Breast epithelium (tissue), 4 donors: Measurements from ENCODE around the gene SIDT2. TPM values are rescaled to one million over a fixed set of nuclear protein-coding genes. Genes with fewer than 3 reads are reported as not detected.

Source experiments
- DNase-seq, 2 donors: peaks; one replicate each; pipeline ENCODE4 v3.0.0-alpha.2; 2019; ENCODE audit warnings: low spot score in 2 of 2
- H3K27ac ChIP-seq, 2 donors: fragments of 200-600 bp; sonication (generic) in 1 of 2; one replicate each; pipeline ENCODE4 v1.5.1; 2016 to 2019; ENCODE audit warnings: mild to moderate bottlenecking in 1 of 2
- H3K27me3 ChIP-seq, 2 donors: fragments of 200-600 bp; sonication (generic) in 1 of 2; one replicate each; pipeline versions ENCODE4 v1.5.1 to v1.6.0; 2017 to 2019; ENCODE audit warnings: control low read depth in 1 of 2, mild to moderate bottlenecking in 1 of 2
- H3K36me3 ChIP-seq: fragments of 200-600 bp; one replicate; pipeline ENCODE4 v1.5.1; 2019
- H3K4me1 ChIP-seq, 2 donors: fragments of 200-600 bp; sonication (generic); one replicate each; pipeline ENCODE4 v1.5.1; 2016 to 2019; ENCODE audit warnings: control low read depth in 1 of 2
- H3K4me3 ChIP-seq, 3 donors: fragments of 200-600 bp; sonication (generic); 1 replicate in 2 of 3; 2 replicates in 1 of 3; pipeline ENCODE4 v1.5.1; 2016 to 2019; ENCODE audit warnings: mild to moderate bottlenecking in 3 of 3, moderate library complexity in 2 of 3
- H3K9me3 ChIP-seq, 2 donors: fragments of 200-600 bp; sonication (generic) in 1 of 2; one replicate each; pipeline ENCODE4 v1.5.1; 2016 to 2019; ENCODE audit warnings: control low read depth in 1 of 2
- POLR2A ChIP-seq: fragments of 450-650 bp; IDR thresholded peaks from one replicate; pipeline ENCODE4 v1.6.1; 2016; ENCODE audit warnings: antibody characterized with exemption, mild to moderate bottlenecking, moderate library complexity
- POLR2AphosphoS5 ChIP-seq, 3 donors: sonication (generic); formaldehyde crosslinking; IDR thresholded peaks; one replicate each; pipeline ENCODE4 v1.6.1; 2017; ENCODE audit warnings: antibody characterized with exemption in 3 of 3
- intact Hi-C: fragments of 100-400 bp; cut with DNase I; formaldehyde crosslinking; loops from one replicate; pipeline ENCODE4 v1.15.1; 2023; ENCODE audit warnings: low total_unique reads
- total RNA-seq, 3 donors: library from RNA; depleted of rRNA; stranded (reverse); fragments of >200 nt; gene quantifications; one replicate each; pipeline ENCODE4 v1.1.0, GENCODE V29; 2016
- TF ChIP-seq, protein P1 (sequence below), 3 donors: fragments of 450-650 bp; IDR thresholded peaks; one replicate each; pipeline ENCODE4 v1.5.1; 2016 to 2017; ENCODE audit warnings: antibody characterized with exemption in 3 of 3, mild to moderate bottlenecking in 3 of 3, moderate library complexity in 3 of 3

Gene SIDT2
- total RNA-seq, 3 donors from 2014 or later = 45.2 to 86.7 (median 49.5) TPM

DNA sequence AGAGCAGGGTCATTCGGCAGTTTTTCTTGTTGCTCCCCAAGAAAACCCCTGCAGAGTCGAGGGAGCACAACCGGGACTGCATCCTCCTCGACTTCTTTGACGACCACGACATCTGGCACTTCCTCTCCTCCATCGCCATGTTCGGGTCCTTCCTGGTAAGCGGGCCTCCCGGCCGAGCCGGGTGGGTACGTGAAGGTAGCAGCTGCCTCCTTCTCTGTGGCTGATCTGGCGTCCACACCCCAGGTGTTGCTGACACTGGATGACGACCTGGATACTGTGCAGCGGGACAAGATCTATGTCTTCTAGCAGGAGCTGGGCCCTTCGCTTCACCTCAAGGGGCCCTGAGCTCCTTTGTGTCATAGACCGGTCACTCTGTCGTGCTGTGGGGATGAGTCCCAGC, 17.2 kb downstream of the SIDT2 start:
- no peak overlapping the region for H3K27ac ChIP-seq

DNA sequence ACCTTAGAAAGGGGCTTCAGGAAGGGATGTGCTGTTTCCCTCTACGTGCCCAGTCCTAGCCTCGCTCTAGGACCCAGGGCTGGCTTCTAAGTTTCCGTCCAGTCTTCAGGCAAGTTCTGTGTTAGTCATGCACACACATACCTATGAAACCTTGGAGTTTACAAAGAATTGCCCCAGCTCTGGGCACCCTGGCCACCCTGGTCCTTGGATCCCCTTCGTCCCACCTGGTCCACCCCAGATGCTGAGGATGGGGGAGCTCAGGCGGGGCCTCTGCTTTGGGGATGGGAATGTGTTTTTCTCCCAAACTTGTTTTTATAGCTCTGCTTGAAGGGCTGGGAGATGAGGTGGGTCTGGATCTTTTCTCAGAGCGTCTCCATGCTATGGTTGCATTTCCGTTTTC, 18.5 kb downstream of the SIDT2 start:
- intact Hi-C loops = loop anchor here (10.0 kb wide), 1 partner anchor 52 kb away; the partner anchor contains the start of gene PAFAH1B2
- no peak for DNase-seq
- TF ChIP-seq, protein P1, sequence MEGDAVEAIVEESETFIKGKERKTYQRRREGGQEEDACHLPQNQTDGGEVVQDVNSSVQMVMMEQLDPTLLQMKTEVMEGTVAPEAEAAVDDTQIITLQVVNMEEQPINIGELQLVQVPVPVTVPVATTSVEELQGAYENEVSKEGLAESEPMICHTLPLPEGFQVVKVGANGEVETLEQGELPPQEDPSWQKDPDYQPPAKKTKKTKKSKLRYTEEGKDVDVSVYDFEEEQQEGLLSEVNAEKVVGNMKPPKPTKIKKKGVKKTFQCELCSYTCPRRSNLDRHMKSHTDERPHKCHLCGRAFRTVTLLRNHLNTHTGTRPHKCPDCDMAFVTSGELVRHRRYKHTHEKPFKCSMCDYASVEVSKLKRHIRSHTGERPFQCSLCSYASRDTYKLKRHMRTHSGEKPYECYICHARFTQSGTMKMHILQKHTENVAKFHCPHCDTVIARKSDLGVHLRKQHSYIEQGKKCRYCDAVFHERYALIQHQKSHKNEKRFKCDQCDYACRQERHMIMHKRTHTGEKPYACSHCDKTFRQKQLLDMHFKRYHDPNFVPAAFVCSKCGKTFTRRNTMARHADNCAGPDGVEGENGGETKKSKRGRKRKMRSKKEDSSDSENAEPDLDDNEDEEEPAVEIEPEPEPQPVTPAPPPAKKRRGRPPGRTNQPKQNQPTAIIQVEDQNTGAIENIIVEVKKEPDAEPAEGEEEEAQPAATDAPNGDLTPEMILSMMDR (IDR thresholded peaks at IDR 0.05) = no peak
- TF ChIP-seq POLR2AphosphoS5 (IDR thresholded peaks at IDR 0.05) (no peak), POLR2A (no peak)

More for the DNA sequence above, 17.2 kb downstream of the SIDT2 start:
- intact Hi-C loops = loop anchor here (10.0 kb wide), 1 partner anchor 51 kb away; the partner anchor contains the start of gene PAFAH1B2
- no peak for TF ChIP-seq POLR2A
- no peak for DNase-seq
- no peaks in the 10 kb centered on the region for H3K27me3 ChIP-seq
- no peak overlapping the region for H3K4me3 ChIP-seq
- H3K9me3 ChIP-seq = no peaks in the 10 kb centered on the region
- H3K36me3 ChIP-seq = no peaks in the 10 kb centered on the region
- H3K4me1 ChIP-seq = peaks cover 0 to 11% of the 10 kb centered on the region in 2 donors

DNA sequence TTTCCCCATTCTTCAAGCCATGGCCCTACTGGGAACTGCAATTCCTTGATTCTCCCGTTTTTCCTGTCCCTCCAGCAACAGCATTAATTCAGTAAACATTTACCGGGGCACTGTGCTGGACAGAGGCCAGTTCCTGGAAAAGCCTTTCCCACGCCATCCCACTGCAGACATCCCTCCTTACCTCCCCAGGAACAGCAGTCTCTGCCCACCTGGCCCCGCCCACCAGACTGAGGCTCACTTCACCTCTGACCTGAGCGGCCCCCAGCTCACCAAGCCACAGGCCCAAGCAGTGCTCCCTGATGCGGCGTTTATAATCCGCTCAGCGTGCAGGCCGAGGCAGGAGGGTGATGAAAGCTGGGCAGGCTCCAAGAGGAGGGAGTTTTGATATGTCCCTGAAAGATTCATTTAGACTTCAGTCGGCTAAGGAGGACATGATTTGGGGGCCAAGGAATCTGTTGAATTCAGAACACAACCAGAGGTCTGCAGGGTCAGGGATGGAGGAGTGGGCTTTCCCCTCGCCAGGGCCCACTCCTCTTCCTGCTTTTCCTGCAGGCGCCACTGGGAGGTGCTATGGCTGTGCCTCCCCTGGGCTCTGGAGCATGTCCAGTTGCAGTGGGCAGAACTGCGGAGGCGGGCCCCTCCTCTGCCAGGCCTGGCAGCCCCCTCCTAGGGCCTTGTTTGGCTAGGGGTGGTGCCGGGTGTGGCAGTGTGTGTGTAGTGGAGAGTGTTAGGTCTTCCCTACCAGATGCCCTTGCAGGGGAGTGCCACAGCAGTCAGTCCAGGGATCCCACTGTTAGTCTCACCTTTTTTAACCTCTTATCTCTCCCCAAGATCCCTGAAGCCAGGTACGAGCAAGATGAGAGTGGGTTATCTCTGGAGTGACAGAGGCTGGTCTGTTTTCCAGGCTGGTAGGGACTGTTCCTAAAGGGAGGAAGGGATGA, 19.2 kb downstream of the SIDT2 start:
- H3K27me3 ChIP-seq = no peaks in the 10 kb centered on the region
- H3K36me3 ChIP-seq = no peaks in the 10 kb centered on the region
- TF ChIP-seq, protein P1 (IDR thresholded peaks at IDR 0.05) = peak in 2 of 3 donors; percentile 23 to 50
- no peak for TF ChIP-seq POLR2A
- no peak for TF ChIP-seq POLR2AphosphoS5 (IDR thresholded peaks at IDR 0.05)
- peak overlapping the region; percentile 94 to 98 for H3K27ac ChIP-seq
- H3K4me1 ChIP-seq = peaks cover 0 to 11% of the 10 kb centered on the region in 2 donors
- H3K4me3 ChIP-seq = peak overlapping the region; percentile 46 to 75 (median 57)
- intact Hi-C loops = loop anchor here (10.0 kb wide), 1 partner anchor 53 kb away; the partner anchor contains the start of gene PAFAH1B2
- H3K9me3 ChIP-seq = no peaks in the 10 kb centered on the region
- DNase-seq = peak in 1 of 2 donors; percentile 84

More for the DNA sequence above, 18.5 kb downstream of the SIDT2 start:
- Histone ChIP-seq H3K9me3 (no peaks in the 10 kb centered on the region), H3K36me3 (no peaks in the 10 kb centered on the region), H3K4me3 (no peak overlapping the region), H3K27ac (peak overlapping the region; percentile 94 to 98), H3K4me1 (peaks cover 0 to 11% of the 10 kb centered on the region in 2 donors), H3K27me3 (no peaks in the 10 kb centered on the region)

DNA sequence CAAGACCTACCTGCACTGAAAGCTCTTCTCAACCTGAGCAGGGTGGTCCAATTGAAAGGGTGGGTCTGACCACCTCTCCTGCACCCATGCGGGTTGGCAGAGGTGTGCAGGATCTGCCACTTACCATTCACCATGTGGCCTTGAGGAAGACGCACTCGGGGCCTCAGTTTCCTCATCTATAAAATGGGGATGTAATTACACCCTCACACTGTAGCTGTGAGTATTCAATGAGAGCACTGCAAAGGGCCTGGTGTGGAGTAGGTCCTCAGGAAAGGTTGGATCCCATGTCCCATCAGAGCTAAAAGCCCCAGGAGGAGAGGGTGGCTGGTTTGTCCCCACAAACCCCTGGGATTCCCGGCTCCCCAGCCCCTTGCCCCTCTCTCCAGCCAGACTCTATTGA, 20.1 kb downstream of the SIDT2 start:
- Histone ChIP-seq H3K9me3 (no peaks in the 10 kb centered on the region), H3K27ac (peak overlapping the region; percentile 94 to 98), H3K36me3 (no peaks in the 10 kb centered on the region), H3K4me1 (peaks cover 0 to 11% of the 10 kb centered on the region in 2 donors), H3K27me3 (no peaks in the 10 kb centered on the region), H3K4me3 (peak overlapping the region; percentile 46 to 75 (median 57))
- no peak for DNase-seq
- TF ChIP-seq POLR2AphosphoS5 (IDR thresholded peaks at IDR 0.05) = no peak
- TF ChIP-seq POLR2A = no peak
- TF ChIP-seq, protein P1 (IDR thresholded peaks at IDR 0.05) = no peak
- intact Hi-C loops = loop anchor here (10.0 kb wide), 1 partner anchor 54 kb away; the partner anchor contains the start of gene PAFAH1B2

DNA sequence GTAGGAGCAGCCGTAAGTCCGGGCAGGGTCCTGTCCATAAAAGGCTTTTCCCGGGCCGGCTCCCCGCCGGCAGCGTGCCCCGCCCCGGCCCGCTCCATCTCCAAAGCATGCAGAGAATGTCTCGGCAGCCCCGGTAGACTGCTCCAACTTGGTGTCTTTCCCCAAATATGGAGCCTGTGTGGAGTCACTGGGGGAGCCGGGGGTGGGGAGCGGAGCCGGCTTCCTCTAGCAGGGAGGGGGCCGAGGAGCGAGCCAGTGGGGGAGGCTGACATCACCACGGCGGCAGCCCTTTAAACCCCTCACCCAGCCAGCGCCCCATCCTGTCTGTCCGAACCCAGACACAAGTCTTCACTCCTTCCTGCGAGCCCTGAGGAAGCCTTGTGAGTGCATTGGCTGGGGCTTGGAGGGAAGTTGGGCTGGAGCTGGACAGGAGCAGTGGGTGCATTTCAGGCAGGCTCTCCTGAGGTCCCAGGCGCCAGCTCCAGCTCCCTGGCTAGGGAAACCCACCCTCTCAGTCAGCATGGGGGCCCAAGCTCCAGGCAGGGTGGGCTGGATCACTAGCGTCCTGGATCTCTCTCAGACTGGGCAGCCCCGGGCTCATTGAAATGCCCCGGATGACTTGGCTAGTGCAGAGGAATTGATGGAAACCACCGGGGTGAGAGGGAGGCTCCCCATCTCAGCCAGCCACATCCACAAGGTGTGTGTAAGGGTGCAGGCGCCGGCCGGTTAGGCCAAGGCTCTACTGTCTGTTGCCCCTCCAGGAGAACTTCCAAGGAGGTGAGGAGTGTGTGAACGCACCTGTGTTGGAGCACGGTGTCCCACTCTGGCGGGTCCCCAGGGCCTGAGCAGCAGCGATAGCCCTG, 20.7 kb downstream of the SIDT2 start, which contains the start of gene TAGLN:
Gene TAGLN, plus strand, starts transcription at position 318 of the 863 bp plus-strand sequence. CDS start 3,644 bp downstream, outside the sequence.
- Histone ChIP-seq H3K27me3 (no peaks in the 10 kb centered on the region), H3K9me3 (no peaks in the 10 kb centered on the region), H3K27ac (peak within 1 kb of the TSS; percentile 94 to 98), H3K4me1 (peaks cover 0 to 11% of the 10 kb centered on the region in 2 donors), H3K4me3 (peak within 1 kb of the TSS; percentile 46 to 75 (median 57)), H3K36me3 (no peaks in the 10 kb centered on the region)
- intact Hi-C loops = loop anchor here (10.0 kb wide), 1 partner anchor 54 kb away; the partner anchor contains the start of gene PAFAH1B2
- TF ChIP-seq POLR2AphosphoS5 (IDR thresholded peaks at IDR 0.05) (peak; percentile 77 to 91 (median 88)), POLR2A (peak; percentile 39)
- TF ChIP-seq, protein P1 (IDR thresholded peaks at IDR 0.05) = no peak
- DNase-seq = peak; percentile 77 to 96
